Activated naive CD8-positive, alpha-beta T cell (primary cell): Measurements from ENCODE around the gene C1orf35.
A peak's percentile ranks its signal among the peaks of the same experiment; 100 is the strongest.

Experiments
- H3K27ac Mint-ChIP-seq: one replicate; pipeline ENCODE4 v1.8.0; 2021; ENCODE audit warnings: mixed read lengths
- H3K27me3 Mint-ChIP-seq: one replicate; pipeline ENCODE4 v1.8.0; 2021; ENCODE audit warnings: mixed read lengths
- H3K36me3 Mint-ChIP-seq: one replicate; pipeline ENCODE4 v1.8.0; 2021; ENCODE audit warnings: mixed read lengths
- H3K4me1 Mint-ChIP-seq: one replicate; pipeline ENCODE4 v1.8.0; 2021; ENCODE audit warnings: low read depth, mixed read lengths
- H3K4me3 Mint-ChIP-seq: one replicate; pipeline ENCODE4 v1.8.0; 2021; ENCODE audit warnings: mild to moderate bottlenecking, mixed read lengths
- H3K9me3 Mint-ChIP-seq: one replicate; pipeline ENCODE4 v1.8.0; 2021; ENCODE audit warnings: low read depth, mixed read lengths

The C1orf35 gene

GRCh38 chr1:228102791-228103620 is at the start of gene C1orf35:
Gene C1orf35, minus strand, starts transcription at chr1:228103325. Its CDS starts 98 bp downstream, at chr1:228103227.
- Mint-ChIP-seq H3K36me3 (no peaks in the 10 kb centered on the region), H3K27ac (peak within 1 kb of the TSS; percentile 90), H3K4me1 (peaks cover 24% of the 10 kb centered on the region), H3K4me3 (peak within 1 kb of the TSS; percentile 92), H3K9me3 (no peaks in the 10 kb centered on the region), H3K27me3 (no peaks in the 10 kb centered on the region)

- Mint-ChIP-seq H3K36me3 (no peaks in the 10 kb centered on the region), H3K27ac (peak overlapping the region; percentile 41), H3K4me1 (peaks cover 37% of the 10 kb centered on the region), H3K9me3 (no peaks in the 10 kb centered on the region), H3K4me3 (no peak overlapping the region), H3K27me3 (no peaks in the 10 kb centered on the region)
These were observed 49.8 kb upstream of the C1orf35 start for GRCh38 chr1:228152918-228153258.

GRCh38 chr1:228152097-228152917 is 49.2 kb upstream of the C1orf35 start:
- Mint-ChIP-seq H3K36me3 (no peaks in the 10 kb centered on the region), H3K27me3 (no peaks in the 10 kb centered on the region), H3K9me3 (no peaks in the 10 kb centered on the region), H3K27ac (peak overlapping the region; percentile 41), H3K4me3 (no peak overlapping the region), H3K4me1 (peaks cover 33% of the 10 kb centered on the region)

- H3K4me3 Mint-ChIP-seq, result no peak overlapping the region
- H3K27ac Mint-ChIP-seq, result no peak overlapping the region
- H3K27me3 Mint-ChIP-seq, result no peaks in the 10 kb centered on the region
- no peaks in the 10 kb centered on the region for H3K9me3 Mint-ChIP-seq
- no peaks in the 10 kb centered on the region for H3K36me3 Mint-ChIP-seq
- H3K4me1 Mint-ChIP-seq, result peaks cover 26% of the 10 kb centered on the region
These were observed 48.2 kb upstream of the C1orf35 start for GRCh38 chr1:228151180-228151925.

- Mint-ChIP-seq H3K27me3 (no peaks in the 10 kb centered on the region), H3K36me3 (no peaks in the 10 kb centered on the region), H3K4me3 (no peak overlapping the region), H3K9me3 (no peaks in the 10 kb centered on the region), H3K27ac (no peak overlapping the region), H3K4me1 (peaks cover 19% of the 10 kb centered on the region)
These were observed 47.5 kb upstream of the C1orf35 start for GRCh38 chr1:228150461-228151179.

GRCh38 chr1:228150120-228150460 is 47.0 kb upstream of the C1orf35 start:
- Mint-ChIP-seq H3K27me3 (no peaks in the 10 kb centered on the region), H3K4me3 (no peak overlapping the region), H3K4me1 (peaks cover 13% of the 10 kb centered on the region), H3K9me3 (no peaks in the 10 kb centered on the region), H3K36me3 (no peaks in the 10 kb centered on the region), H3K27ac (no peak overlapping the region)

- Mint-ChIP-seq H3K36me3 (no peaks in the 10 kb centered on the region), H3K4me3 (no peak within 1 kb of the TSS), H3K27me3 (no peaks in the 10 kb centered on the region), H3K27ac (no peak within 1 kb of the TSS), H3K9me3 (no peaks in the 10 kb centered on the region), H3K4me1 (peaks cover 11% of the 10 kb centered on the region)
These were observed 46.4 kb upstream of the C1orf35 start, which contains the start of gene GJC2 for GRCh38 chr1:228149406-228150119. Gene GJC2, plus strand, starts transcription at chr1:228149930. Its CDS starts 7,829 bp downstream, at chr1:228157759.

- H3K4me1 Mint-ChIP-seq, result peaks cover 8% of the 10 kb centered on the region
- no peak overlapping the region for H3K27ac Mint-ChIP-seq
- no peak overlapping the region for H3K4me3 Mint-ChIP-seq
- H3K27me3 Mint-ChIP-seq, result no peaks in the 10 kb centered on the region
- no peaks in the 10 kb centered on the region for H3K36me3 Mint-ChIP-seq
- no peaks in the 10 kb centered on the region for H3K9me3 Mint-ChIP-seq
These were observed 45.8 kb upstream of the C1orf35 start for GRCh38 chr1:228148935-228149405.

- H3K4me1 Mint-ChIP-seq, result peaks cover 14% of the 10 kb centered on the region
- H3K27ac Mint-ChIP-seq, result no peak overlapping the region
- H3K27me3 Mint-ChIP-seq, result no peaks in the 10 kb centered on the region
- H3K9me3 Mint-ChIP-seq, result no peaks in the 10 kb centered on the region
- H3K4me3 Mint-ChIP-seq, result no peak overlapping the region
- no peaks in the 10 kb centered on the region for H3K36me3 Mint-ChIP-seq
These were observed 45.2 kb upstream of the C1orf35 start for GRCh38 chr1:228148196-228148861.

- no peaks in the 10 kb centered on the region for H3K9me3 Mint-ChIP-seq
- no peak overlapping the region for H3K27ac Mint-ChIP-seq
- H3K36me3 Mint-ChIP-seq, result no peaks in the 10 kb centered on the region
- no peaks in the 10 kb centered on the region for H3K27me3 Mint-ChIP-seq
- peaks cover 20% of the 10 kb centered on the region for H3K4me1 Mint-ChIP-seq
- H3K4me3 Mint-ChIP-seq, result no peak overlapping the region
These were observed 44.6 kb upstream of the C1orf35 start for GRCh38 chr1:228147768-228148167.

- H3K9me3 Mint-ChIP-seq, result no peaks in the 10 kb centered on the region
- H3K27me3 Mint-ChIP-seq, result no peaks in the 10 kb centered on the region
- peaks cover 23% of the 10 kb centered on the region for H3K4me1 Mint-ChIP-seq
- H3K4me3 Mint-ChIP-seq, result no peak overlapping the region
- H3K27ac Mint-ChIP-seq, result no peak overlapping the region
- no peaks in the 10 kb centered on the region for H3K36me3 Mint-ChIP-seq
These were observed 44.1 kb upstream of the C1orf35 start for GRCh38 chr1:228147151-228147693.

- H3K4me3 Mint-ChIP-seq, result no peak overlapping the region
- peaks cover 27% of the 10 kb centered on the region for H3K4me1 Mint-ChIP-seq
- H3K27me3 Mint-ChIP-seq, result no peaks in the 10 kb centered on the region
- no peaks in the 10 kb centered on the region for H3K9me3 Mint-ChIP-seq
- no peaks in the 10 kb centered on the region for H3K36me3 Mint-ChIP-seq
- no peak overlapping the region for H3K27ac Mint-ChIP-seq
These were observed 43.5 kb upstream of the C1orf35 start for GRCh38 chr1:228146417-228147150.
